IPS-15b (cell line): ENCODE data around the gene NRP2.

Experiments
- H3K27me3 ChIP-seq: one replicate; pipeline ENCODE4 v1.6.1; 2013; ENCODE audit warnings: low read length; ENCODE audit not compliant: control insufficient read depth, insufficient read depth
- H3K36me3 ChIP-seq: one replicate; pipeline ENCODE4 v1.6.1; 2013; ENCODE audit warnings: low read length; ENCODE audit not compliant: control insufficient read depth, insufficient read depth
- H3K4me1 ChIP-seq: one replicate; pipeline ENCODE4 v1.6.1; 2013; ENCODE audit warnings: mild to moderate bottlenecking, low read length; ENCODE audit not compliant: control insufficient read depth, insufficient read depth
- H3K4me3 ChIP-seq: one replicate; pipeline ENCODE4 v1.5.1; 2013; ENCODE audit warnings: low read depth, low read length
- H3K9ac ChIP-seq: one replicate; pipeline ENCODE4 v1.6.1; 2013; ENCODE audit warnings: low read depth, mild to moderate bottlenecking, low read length
- H3K9me3 ChIP-seq: one replicate; pipeline ENCODE4 v1.6.1; 2013; ENCODE audit warnings: mild to moderate bottlenecking, low read length; ENCODE audit not compliant: control insufficient read depth, insufficient read depth

The NRP2 gene

DNA sequence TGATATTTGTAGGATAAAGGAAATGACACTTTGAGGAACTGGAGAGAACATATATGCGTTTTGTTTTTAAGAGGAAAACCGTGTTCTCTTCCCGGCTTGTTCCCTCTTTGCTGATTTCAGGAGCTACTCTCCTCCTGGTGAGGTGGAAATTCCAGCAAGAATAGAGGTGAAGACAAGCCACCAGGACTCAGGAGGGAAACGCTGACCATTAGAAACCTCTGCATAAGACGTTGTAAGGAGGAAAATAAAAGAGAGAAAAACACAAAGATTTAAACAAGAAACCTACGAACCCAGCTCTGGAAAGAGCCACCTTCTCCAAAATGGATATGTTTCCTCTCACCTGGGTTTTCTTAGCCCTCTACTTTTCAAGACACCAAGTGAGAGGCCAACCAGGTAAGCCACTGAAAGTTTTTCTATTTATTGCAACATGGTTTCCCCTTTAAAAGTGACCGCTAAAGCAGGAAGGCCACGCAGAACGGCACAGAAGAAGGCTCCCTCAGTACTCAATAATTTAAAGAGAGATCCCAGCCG, 735 bp downstream of the NRP2 start:
- no peak overlapping the region for H3K9ac ChIP-seq
- no peaks in the 10 kb centered on the region for H3K36me3 ChIP-seq
- peaks cover 61% of the 10 kb centered on the region for H3K27me3 ChIP-seq
- H3K9me3 ChIP-seq: no peaks in the 10 kb centered on the region
- peak overlapping the region; percentile 69 for H3K4me3 ChIP-seq
- H3K4me1 ChIP-seq: peaks cover 23% of the 10 kb centered on the region

GRCh38 chr2:205683502-205684367, 1.4 kb downstream of the NRP2 start:
- H3K9me3 ChIP-seq: no peaks in the 10 kb centered on the region
- H3K9ac ChIP-seq: no peak overlapping the region
- H3K27me3 ChIP-seq: peaks cover 65% of the 10 kb centered on the region
- H3K4me3 ChIP-seq: peak overlapping the region; percentile 69
- H3K36me3 ChIP-seq: no peaks in the 10 kb centered on the region
- H3K4me1 ChIP-seq: peaks cover 23% of the 10 kb centered on the region

DNA sequence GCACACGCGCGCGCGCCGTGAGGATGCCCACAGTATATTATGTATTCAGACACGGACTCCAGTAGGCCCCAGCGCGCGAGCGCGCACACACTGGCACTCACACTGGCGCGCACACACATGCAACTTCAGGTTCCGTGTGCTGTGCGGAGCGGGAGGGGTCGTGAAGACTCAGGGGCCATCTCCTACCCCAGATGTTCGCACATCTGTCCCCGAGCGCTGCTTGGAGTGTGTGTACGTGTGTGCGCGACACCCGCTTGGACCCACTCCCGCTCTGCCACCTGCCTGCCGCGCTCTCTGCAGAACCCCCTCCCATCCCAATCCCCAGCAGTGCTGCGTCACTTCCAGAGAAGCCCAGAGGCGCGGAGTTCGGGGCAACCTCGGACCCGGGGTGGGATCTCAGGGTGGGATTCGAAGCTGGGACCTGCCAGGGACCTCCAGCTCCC, 2.6 kb downstream of the NRP2 start:
- no peak overlapping the region for H3K9ac ChIP-seq

DNA sequence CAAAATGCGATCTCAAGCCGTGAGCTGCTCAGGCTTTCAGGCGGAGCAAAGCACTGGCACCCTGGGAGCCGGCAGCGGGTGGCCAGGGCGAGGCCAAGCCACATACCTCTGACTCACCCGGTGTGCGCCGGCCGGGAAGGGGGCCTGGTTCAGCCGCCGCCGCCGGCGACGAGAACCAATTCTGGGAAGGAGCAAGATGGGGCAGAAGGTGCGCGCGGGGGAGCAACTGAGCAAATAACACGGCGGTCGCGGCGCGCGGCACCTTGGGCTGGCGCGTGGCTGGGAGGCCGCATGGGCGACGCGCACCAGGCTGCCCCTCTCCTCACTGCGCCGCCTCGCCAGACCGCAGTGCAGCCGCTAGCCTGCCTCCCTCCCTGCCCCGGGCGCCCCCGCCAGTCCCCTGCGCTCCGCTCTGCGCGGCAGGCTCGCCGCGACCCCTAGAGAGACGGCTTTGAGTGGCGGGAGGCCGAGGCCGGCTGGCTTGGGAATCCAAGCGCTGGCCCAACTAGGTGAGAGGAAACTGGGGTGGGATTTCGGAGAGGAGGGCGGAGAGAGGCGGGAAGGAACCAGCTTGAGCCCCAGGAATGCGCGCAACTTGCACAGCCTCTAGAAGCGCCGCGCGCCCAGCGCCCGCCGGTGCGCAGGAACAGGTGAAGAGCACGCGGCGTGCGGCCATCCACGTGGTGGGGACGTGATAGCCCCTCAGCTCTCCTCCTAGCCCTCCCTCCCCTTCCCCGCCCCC, 3.2 kb downstream of the NRP2 start:
- Histone ChIP-seq H3K9ac (no peak overlapping the region), H3K9me3 (no peaks in the 10 kb centered on the region), H3K36me3 (no peaks in the 10 kb centered on the region), H3K27me3 (peaks cover 69% of the 10 kb centered on the region), H3K4me3 (peak overlapping the region; percentile 69), H3K4me1 (peaks cover 18% of the 10 kb centered on the region)

More for the DNA sequence above, 2.6 kb downstream of the NRP2 start:
- Histone ChIP-seq H3K4me3 (peak overlapping the region; percentile 69), H3K9me3 (no peaks in the 10 kb centered on the region), H3K36me3 (no peaks in the 10 kb centered on the region), H3K4me1 (peaks cover 20% of the 10 kb centered on the region), H3K27me3 (peaks cover 69% of the 10 kb centered on the region)

DNA sequence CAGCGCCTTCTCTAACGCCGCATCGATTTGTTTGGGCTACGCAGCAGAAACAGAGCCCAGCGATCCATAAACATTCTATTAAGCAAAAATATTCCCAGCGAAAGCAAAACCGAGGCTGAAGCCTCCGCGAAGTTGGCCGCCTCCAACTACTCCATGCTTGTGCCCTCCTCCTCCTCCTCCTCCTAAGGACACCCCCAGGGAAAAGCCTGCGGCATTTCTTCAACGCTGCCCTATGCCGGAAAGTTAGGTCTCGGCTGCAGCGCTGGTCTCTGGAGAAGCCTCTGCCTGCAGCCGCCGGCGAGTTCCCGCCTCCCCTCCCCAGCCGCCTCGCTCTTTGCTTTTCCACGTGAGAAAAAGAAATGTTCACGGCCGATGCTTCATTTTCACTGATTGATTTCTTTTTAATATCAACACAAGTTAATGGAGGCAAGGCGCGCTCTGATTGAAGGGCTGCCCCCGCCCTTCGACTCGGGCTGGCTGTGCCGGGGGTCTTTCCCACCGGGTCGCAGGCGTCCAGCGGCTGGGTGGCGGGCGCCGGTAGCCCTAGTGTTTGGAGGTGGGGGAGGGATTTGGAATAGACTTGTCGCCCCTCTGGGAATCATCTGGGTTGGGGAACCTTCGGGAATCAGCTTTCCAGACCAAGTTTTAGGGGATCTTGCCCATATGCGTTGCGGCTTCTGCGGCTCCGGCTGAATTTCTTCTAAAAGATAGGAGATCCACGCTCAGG, 3.9 kb downstream of the NRP2 start:
- H3K4me3 ChIP-seq: peak overlapping the region; percentile 69
- no peak overlapping the region for H3K9ac ChIP-seq
- H3K36me3 ChIP-seq: no peaks in the 10 kb centered on the region
- peaks cover 14% of the 10 kb centered on the region for H3K4me1 ChIP-seq
- H3K9me3 ChIP-seq: no peaks in the 10 kb centered on the region
- H3K27me3 ChIP-seq: peaks cover 65% of the 10 kb centered on the region

DNA sequence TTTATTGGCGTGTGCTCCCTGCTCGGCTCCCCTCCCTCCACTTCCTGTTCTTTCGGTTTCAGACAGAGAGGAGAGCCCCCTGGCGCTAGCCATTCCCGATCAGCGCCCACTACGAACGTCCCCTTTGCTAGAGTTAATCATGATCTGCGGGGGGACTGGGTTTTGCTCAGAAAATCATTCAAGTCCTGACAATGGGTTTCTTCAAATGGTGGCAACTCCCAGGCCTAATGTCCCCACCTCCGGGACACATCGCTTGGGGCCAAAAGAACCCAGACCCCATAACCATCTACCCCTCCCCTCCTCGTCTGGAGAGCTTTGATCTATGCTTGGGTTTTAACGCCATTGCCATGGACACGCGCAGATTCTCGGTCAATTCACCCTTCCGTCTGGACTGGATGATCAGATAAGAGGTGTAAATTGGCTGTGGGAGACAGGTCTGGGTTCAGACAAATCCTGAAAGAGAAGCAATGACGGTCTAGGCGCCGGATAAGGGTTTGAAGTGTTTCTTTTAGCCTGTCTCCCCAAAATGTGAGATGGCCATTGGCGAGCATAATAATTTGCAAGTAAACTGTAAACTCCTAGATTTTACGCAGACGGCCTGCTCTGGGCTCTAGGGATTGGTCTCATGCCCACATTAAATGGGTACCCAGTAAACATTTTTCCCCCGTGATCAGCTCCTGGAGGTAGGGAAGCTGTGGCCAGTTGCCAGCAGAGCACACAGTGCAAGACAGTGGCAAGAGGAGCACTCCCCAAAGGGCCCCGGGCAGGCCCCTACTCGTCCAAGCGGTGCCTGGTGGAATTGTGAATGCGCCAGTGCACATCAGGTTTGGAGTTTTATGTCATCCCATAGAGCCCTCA, 4.7 kb downstream of the NRP2 start:
- no peaks in the 10 kb centered on the region for H3K36me3 ChIP-seq
- peaks cover 14% of the 10 kb centered on the region for H3K4me1 ChIP-seq
- peak overlapping the region; percentile 69 for H3K4me3 ChIP-seq
- no peak overlapping the region for H3K9ac ChIP-seq
- no peaks in the 10 kb centered on the region for H3K9me3 ChIP-seq
- peaks cover 58% of the 10 kb centered on the region for H3K27me3 ChIP-seq

- no peaks in the 10 kb centered on the region for H3K36me3 ChIP-seq
- H3K9me3 ChIP-seq: no peaks in the 10 kb centered on the region
- H3K4me1 ChIP-seq: peaks cover 14% of the 10 kb centered on the region
- no peak overlapping the region for H3K4me3 ChIP-seq
- H3K27me3 ChIP-seq: peaks cover 56% of the 10 kb centered on the region
- no peak overlapping the region for H3K9ac ChIP-seq
Measured at GRCh38 chr2:205687641-205687956, 5.3 kb downstream of the NRP2 start.

DNA sequence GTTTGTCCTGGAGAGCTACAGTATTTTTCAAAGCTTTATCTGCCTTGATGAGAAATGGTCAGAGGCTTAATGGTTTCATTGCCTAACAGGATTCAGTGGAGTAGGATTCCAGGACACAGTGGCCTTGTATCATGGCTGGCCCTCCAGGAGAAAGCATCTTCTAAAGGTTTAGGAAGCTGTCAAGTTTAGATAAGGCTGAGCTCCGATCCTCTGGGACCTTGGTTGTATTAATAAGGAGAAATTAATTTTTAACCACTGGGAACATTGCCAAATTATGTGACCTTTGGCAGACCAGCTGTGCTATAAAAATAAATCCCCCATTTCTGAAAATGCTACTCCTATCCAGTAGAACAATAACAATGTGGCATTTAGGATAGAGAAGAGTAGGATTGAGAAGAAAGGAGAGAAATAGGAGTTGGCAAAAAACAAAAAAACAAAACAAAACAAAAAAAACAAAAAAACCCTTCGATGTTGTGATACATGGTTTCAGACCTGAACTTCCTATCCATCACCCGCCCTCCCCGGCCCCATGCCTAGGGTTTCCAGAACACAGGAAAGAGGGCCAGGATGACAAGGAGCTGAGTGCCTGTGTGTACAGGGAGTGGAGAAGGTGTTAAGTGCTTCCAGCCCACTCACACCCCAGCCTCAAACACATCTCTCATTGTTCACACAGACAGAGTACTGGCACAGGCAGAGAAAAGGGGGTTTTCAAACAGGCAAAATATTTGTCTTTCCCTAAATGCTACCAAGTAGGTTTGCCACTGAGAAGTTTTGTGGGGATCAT, 6.3 kb downstream of the NRP2 start:
- Histone ChIP-seq H3K9ac (no peak overlapping the region), H3K27me3 (peaks cover 46% of the 10 kb centered on the region), H3K4me1 (peaks cover 6% of the 10 kb centered on the region), H3K36me3 (no peaks in the 10 kb centered on the region), H3K9me3 (no peaks in the 10 kb centered on the region), H3K4me3 (no peak overlapping the region)

- H3K4me1 ChIP-seq: peaks cover 4% of the 10 kb centered on the region
- no peak overlapping the region for H3K9ac ChIP-seq
- H3K4me3 ChIP-seq: no peak overlapping the region
- H3K27me3 ChIP-seq: peaks cover 34% of the 10 kb centered on the region
- no peaks in the 10 kb centered on the region for H3K9me3 ChIP-seq
- no peaks in the 10 kb centered on the region for H3K36me3 ChIP-seq
Measured at GRCh38 chr2:205689820-205690219, 7.5 kb downstream of the NRP2 start.

DNA sequence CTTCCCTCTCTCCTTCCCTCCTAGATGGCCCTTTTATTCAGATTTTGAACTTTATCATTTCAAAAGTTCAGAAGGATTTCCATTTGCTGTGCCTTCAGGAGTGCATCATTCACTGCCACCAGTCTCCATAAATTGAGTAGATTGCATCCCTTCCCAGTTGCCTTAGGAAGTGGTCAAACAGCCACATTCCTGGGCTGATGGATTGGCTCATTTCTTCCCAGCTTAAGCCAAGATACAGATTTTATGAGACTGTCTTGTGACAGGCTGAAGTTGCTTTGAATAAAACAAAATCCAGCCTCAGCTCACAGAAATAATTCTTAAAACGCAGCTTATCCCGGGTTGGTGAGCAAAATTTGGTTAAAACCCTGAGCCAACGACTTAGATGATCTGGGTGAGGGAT, 9.8 kb downstream of the NRP2 start:
- Histone ChIP-seq H3K4me3 (no peak overlapping the region), H3K36me3 (no peaks in the 10 kb centered on the region), H3K4me1 (peaks cover 4% of the 10 kb centered on the region), H3K9me3 (no peaks in the 10 kb centered on the region), H3K9ac (no peak overlapping the region), H3K27me3 (peaks cover 20% of the 10 kb centered on the region)
